Cerebellar cortex (tissue), 1 donor: ENCODE results near the gene CDK14.

Source experiments
- DNase-seq: peaks from one replicate; pipeline ENCODE4 v3.0.0-alpha.2; 2015; ENCODE audit warnings: low spot score

Gene CDK14

GRCh38 chr7:90595801-90596670 is at the start of gene CDK14:
CDK14 (plus strand) TSS chr7:90596321; CDS start chr7:90596628, 307 bp downstream.
- DNase-seq: peak; percentile 47

- no peak for DNase-seq
Observed at GRCh38 chr7:90551036-90551435, 45.1 kb upstream of the CDK14 start.

GRCh38 chr7:90552521-90552920 is 43.6 kb upstream of the CDK14 start:
- peak; percentile 6 for DNase-seq

GRCh38 chr7:90560730-90561129 is 35.4 kb upstream of the CDK14 start:
- no peak for DNase-seq

GRCh38 chr7:90563286-90563685 is 32.8 kb upstream of the CDK14 start:
- DNase-seq: no peak

- DNase-seq: no peak
Observed at GRCh38 chr7:90564455-90564854, 31.7 kb upstream of the CDK14 start.

GRCh38 chr7:90568213-90568612 is 27.9 kb upstream of the CDK14 start:
- no peak for DNase-seq

GRCh38 chr7:90569368-90569767 is 26.8 kb upstream of the CDK14 start:
- no peak for DNase-seq

- no peak for DNase-seq
Observed at GRCh38 chr7:90570373-90570959, 25.7 kb upstream of the CDK14 start.

GRCh38 chr7:90574146-90574819 is 21.8 kb upstream of the CDK14 start:
- no peak for DNase-seq

- DNase-seq: no peak
Observed at GRCh38 chr7:90574820-90575187, 21.3 kb upstream of the CDK14 start.

- DNase-seq: no peak
Observed at GRCh38 chr7:90579181-90579688, 16.9 kb upstream of the CDK14 start.

- DNase-seq: no peak
Observed at GRCh38 chr7:90580051-90580450, 16.1 kb upstream of the CDK14 start.

- DNase-seq: no peak
Observed at GRCh38 chr7:90582164-90582563, 14.0 kb upstream of the CDK14 start.

- DNase-seq: no peak
Observed at GRCh38 chr7:90584378-90584777, 11.7 kb upstream of the CDK14 start.

GRCh38 chr7:90586091-90586490 is 10.0 kb upstream of the CDK14 start:
- DNase-seq: no peak

GRCh38 chr7:90587766-90588165 is 8.4 kb upstream of the CDK14 start:
- DNase-seq: no peak

- DNase-seq: no peak
Observed at GRCh38 chr7:90592033-90592432, 4.1 kb upstream of the CDK14 start.

- no peak for DNase-seq
Observed at GRCh38 chr7:90593205-90593604, 2.9 kb upstream of the CDK14 start.

GRCh38 chr7:90594751-90595317 is 1.3 kb upstream of the CDK14 start:
- no peak for DNase-seq

GRCh38 chr7:90595342-90595800 is 750 bp upstream of the CDK14 start:
- peak; percentile 36 for DNase-seq
